ENCODE data around the gene PRKN. TPM values are rescaled to one million over a fixed set of nuclear protein-coding genes. Genes with fewer than 3 reads are reported as not detected.

Gene PRKN
- total RNA-seq, 2 donors from 2014 or later = 3.3 to 4.8 TPM

- no peak overlapping the region for H3K4me3 ChIP-seq (ENCODE audit: low read length)
- H3K4me1 ChIP-seq (ENCODE audit: control insufficient read depth, insufficient read depth, low read length) = no peaks in the 10 kb centered on the region
- H3K27ac ChIP-seq (ENCODE audit: low read depth, low read length) = no peak overlapping the region
- H3K27me3 ChIP-seq (ENCODE audit: control insufficient read depth, insufficient read depth, low read length, poor library complexity, severe bottlenecking) = no peaks in the 10 kb centered on the region
- Mint-ChIP-seq H3K36me3 (ENCODE audit: low read depth) (no peaks in the 10 kb centered on the region), H3K27ac (no peak overlapping the region), H3K27me3 (ENCODE audit: insufficient read depth) (no peaks in the 10 kb centered on the region), H3K4me1 (no peaks in the 10 kb centered on the region), H3K9me3 (peaks cover 2% of the 10 kb centered on the region), H3K4me3 (no peak overlapping the region)
- DNase-seq = no peak
- no peaks in the 10 kb centered on the region for H3K36me3 ChIP-seq (ENCODE audit: control insufficient read depth, insufficient read depth, low read length)
- 91 to 92% methylated on average over 6 of the region's 6 CpGs for WGBS, 2 experiments (ENCODE audit: insufficient coverage in 1 of 2, insufficient read length in 1 of 2)
- H3K9me3 ChIP-seq (ENCODE audit: control insufficient read depth, low read length) = no peaks in the 10 kb centered on the region
- no peak for TF ChIP-seq CTCF (conservative IDR thresholded peaks at IDR 0.05)
- no peak overlapping the region for H3K9ac ChIP-seq (ENCODE audit: extremely low read depth, low read length, poor library complexity, severe bottlenecking)
Observed at GRCh38 chr6:161761966-161762365, 965.6 kb downstream of the PRKN start.

- Histone ChIP-seq H3K27me3 (ENCODE audit: control insufficient read depth, insufficient read depth, low read length, poor library complexity, severe bottlenecking) (no peaks in the 10 kb centered on the region), H3K4me1 (ENCODE audit: control insufficient read depth, insufficient read depth, low read length) (no peaks in the 10 kb centered on the region), H3K36me3 (ENCODE audit: control insufficient read depth, insufficient read depth, low read length) (no peaks in the 10 kb centered on the region), H3K9ac (ENCODE audit: extremely low read depth, low read length, poor library complexity, severe bottlenecking) (no peak overlapping the region), H3K9me3 (ENCODE audit: control insufficient read depth, low read length) (no peaks in the 10 kb centered on the region), H3K27ac (ENCODE audit: low read depth, low read length) (no peak overlapping the region), H3K4me3 (ENCODE audit: low read length) (no peak overlapping the region)
- H3K27ac Mint-ChIP-seq = no peak overlapping the region
- 74% methylated on average over 5 of the region's 5 CpGs; no CpG with 5 or more reads in 1 of the 2 experiments for WGBS, 2 experiments (ENCODE audit: insufficient coverage in 1 of 2, insufficient read length in 1 of 2)
- no peak for DNase-seq
- H3K4me3 Mint-ChIP-seq = no peak overlapping the region
- no peak for TF ChIP-seq CTCF (conservative IDR thresholded peaks at IDR 0.05)
- H3K9me3 Mint-ChIP-seq = peaks cover under 1% of the 10 kb centered on the region
- no peaks in the 10 kb centered on the region for H3K4me1 Mint-ChIP-seq
- no peaks in the 10 kb centered on the region for H3K36me3 Mint-ChIP-seq (ENCODE audit: low read depth)
- H3K27me3 Mint-ChIP-seq (ENCODE audit: insufficient read depth) = peaks cover 2% of the 10 kb centered on the region
Observed at GRCh38 chr6:161755080-161755479, 972.5 kb downstream of the PRKN start.

GRCh38 chr6:161750686-161751085 is 976.9 kb downstream of the PRKN start:
- Mint-ChIP-seq H3K36me3 (ENCODE audit: low read depth) (no peaks in the 10 kb centered on the region), H3K27ac (no peak overlapping the region), H3K4me1 (peaks cover 12% of the 10 kb centered on the region), H3K9me3 (no peaks in the 10 kb centered on the region), H3K27me3 (ENCODE audit: insufficient read depth) (peaks cover 2% of the 10 kb centered on the region), H3K4me3 (no peak overlapping the region)
- 88% methylated on average over 2 of the region's 3 CpGs; no CpG with 5 or more reads in 1 of the 2 experiments for WGBS, 2 experiments (ENCODE audit: insufficient coverage in 1 of 2, insufficient read length in 1 of 2)
- Histone ChIP-seq H3K9me3 (ENCODE audit: control insufficient read depth, low read length) (no peaks in the 10 kb centered on the region), H3K4me3 (ENCODE audit: low read length) (no peak overlapping the region), H3K27me3 (ENCODE audit: control insufficient read depth, insufficient read depth, low read length, poor library complexity, severe bottlenecking) (no peaks in the 10 kb centered on the region), H3K4me1 (ENCODE audit: control insufficient read depth, insufficient read depth, low read length) (peaks cover 8% of the 10 kb centered on the region), H3K36me3 (ENCODE audit: control insufficient read depth, insufficient read depth, low read length) (no peaks in the 10 kb centered on the region), H3K27ac (ENCODE audit: low read depth, low read length) (no peak overlapping the region), H3K9ac (ENCODE audit: extremely low read depth, low read length, poor library complexity, severe bottlenecking) (no peak overlapping the region)
- no peak for TF ChIP-seq CTCF (conservative IDR thresholded peaks at IDR 0.05)
- DNase-seq = no peak

Data from endodermal cell (in vitro differentiated cells).